Activated CD4-positive, alpha-beta T cell treated with anti-CD3 and anti-CD28 coated beads, Interleukin-2, Interleukin-4, amounts not matched to agents 100 ng/mL and 50 ng/mL, durations not matched to agents 16 hours and 8 hours (primary cell): Measurements from ENCODE around the gene PDGFA.

Experiments used
- DNase-seq: peaks from one replicate; pipeline ENCODE4 v3.0.0-alpha.2; 2020; ENCODE audit warnings: low spot score

PDGFA gene

GRCh38 chr7:536231-536630, 16.6 kb upstream of the PDGFA start:
- no peak for DNase-seq

- no peak for DNase-seq
These were observed 15.3 kb upstream of the PDGFA start for GRCh38 chr7:534959-535358.

GRCh38 chr7:534075-534474, 14.4 kb upstream of the PDGFA start:
- DNase-seq: no peak

GRCh38 chr7:533266-533665, 13.6 kb upstream of the PDGFA start:
- no peak for DNase-seq

- DNase-seq: no peak
These were observed 12.9 kb upstream of the PDGFA start for GRCh38 chr7:532379-533143.

GRCh38 chr7:531777-532176, 12.1 kb upstream of the PDGFA start:
- no peak for DNase-seq

- no peak for DNase-seq
These were observed 8.8 kb upstream of the PDGFA start for GRCh38 chr7:528451-528850.

GRCh38 chr7:527723-528122, 8.1 kb upstream of the PDGFA start:
- DNase-seq: no peak

GRCh38 chr7:526460-527034, 6.9 kb upstream of the PDGFA start:
- DNase-seq: no peak

- DNase-seq: no peak
These were observed 6.1 kb upstream of the PDGFA start for GRCh38 chr7:525740-526139.

- no peak for DNase-seq
These were observed 5.2 kb upstream of the PDGFA start for GRCh38 chr7:524800-525199.

- DNase-seq: no peak
These were observed 4.0 kb upstream of the PDGFA start for GRCh38 chr7:523347-524336.

- no peak for DNase-seq
These were observed 3.3 kb upstream of the PDGFA start for GRCh38 chr7:522951-523314.

GRCh38 chr7:522071-522950, 2.7 kb upstream of the PDGFA start:
- DNase-seq: no peak

GRCh38 chr7:521221-522070, 1.8 kb upstream of the PDGFA start:
- no peak for DNase-seq

- DNase-seq: no peak
These were observed 986 bp upstream of the PDGFA start for GRCh38 chr7:520503-521161.

GRCh38 chr7:518630-519483, 789 bp downstream of the PDGFA start:
- DNase-seq: peak; percentile 24

GRCh38 chr7:517774-518629, 1.6 kb downstream of the PDGFA start:
- DNase-seq: no peak
